Smooth muscle cell (in vitro differentiated cells): ENCODE results near the gene MELK. TPM values are rescaled to one million over a fixed set of nuclear protein-coding genes. Genes with fewer than 3 reads are reported as not detected.

ENCODE experiments used
- DNase-seq: peaks from one replicate; lab custom pipeline; 2025; ENCODE audit not compliant: unreplicated experiment; lab: John Stamatoyannopoulos, UW
- H2AFZ ChIP-seq: fragments of 200-600 bp; sonication (generic); 2 replicates; pipeline ENCODE4 v1.6.0; 2016; ENCODE audit warnings: antibody characterized with exemption, low read depth, mild to moderate bottlenecking
- H3F3A ChIP-seq: fragments of 200-600 bp; sonication (generic); 2 replicates; pipeline ENCODE4 v1.6.0; 2017; ENCODE audit warnings: antibody characterized with exemption, low read depth
- H3K27ac ChIP-seq: fragments of 200-600 bp; sonication (generic); 2 replicates; pipeline ENCODE4 v1.5.1; 2016; ENCODE audit warnings: low read depth, mild to moderate bottlenecking
- H3K27me3 ChIP-seq: fragments of 200-600 bp; sonication (generic); 2 replicates; pipeline ENCODE4 v1.6.1; 2016; ENCODE audit warnings: low read depth, mild to moderate bottlenecking
- H3K36me3 ChIP-seq: fragments of 200-600 bp; sonication (generic); 2 replicates; pipeline ENCODE4 v1.5.1; 2016; ENCODE audit warnings: low read depth
- H3K4me1 ChIP-seq: fragments of 200-600 bp; sonication (generic); 2 replicates; pipeline ENCODE4 v1.5.1; 2016; ENCODE audit warnings: low read depth
- H3K4me2 ChIP-seq: fragments of 200-600 bp; sonication (generic); 2 replicates; pipeline ENCODE4 v1.6.0; 2016; ENCODE audit warnings: mild to moderate bottlenecking
- H3K4me3 ChIP-seq: fragments of 200-600 bp; sonication (generic); 2 replicates; pipeline ENCODE4 v1.5.1; 2016; ENCODE audit warnings: mild to moderate bottlenecking
- H3K79me2 ChIP-seq: fragments of 200-600 bp; sonication (generic); 2 replicates; pipeline ENCODE4 v1.6.0; 2016; ENCODE audit warnings: low read depth, mild to moderate bottlenecking
- H3K9ac ChIP-seq: fragments of 200-600 bp; sonication (generic); 2 replicates; pipeline ENCODE4 v1.6.0; 2016; ENCODE audit warnings: low read depth
- H3K9me3 ChIP-seq: fragments of 200-600 bp; sonication (generic); replicated peaks from 2 replicates; pipeline ENCODE4 v1.5.1; 2016; ENCODE audit warnings: low read depth
- H4K20me1 ChIP-seq: fragments of 200-600 bp; sonication (generic); 2 replicates; pipeline ENCODE4 v1.6.0; 2016; ENCODE audit warnings: low read depth
- CTCF ChIP-seq: fragments of 200-600 bp; sonication (generic); IDR thresholded peaks from 2 replicates; pipeline ENCODE4 v1.5.1; 2017; ENCODE audit warnings: borderline replicate concordance, mild to moderate bottlenecking, antibody characterized with exemption; ENCODE audit not compliant: insufficient read depth, poor library complexity, severe bottlenecking
- WGBS: methylation state at CpG from one replicate; pipeline ENCODE4 v1.1.7; 2016; ENCODE audit warnings: low lambda C conversion rate; 5-methylcytosine and 5-hydroxymethylcytosine counted together
- polyA plus RNA-seq: library from polyadenylated mRNA; unstranded; fragments of >200 nt; fragmentation: Nextera tagmentation; extraction: Ambion mirVana; gene quantifications from 2 replicates; pipeline ENCODE4 v1.2.1, GENCODE V29; 2016
- total RNA-seq: library from RNA; depleted of rRNA; stranded (reverse); fragments of >200 nt; gene quantifications from 2 replicates; pipeline ENCODE4 v1.2.3, GENCODE V29; 2014

The MELK gene
- total and polyA plus RNA-seq, 2 experiments from 2014 or later: 20.1 to 25.3 TPM

- WGBS: 87% methylated on average over 2 of the region's 2 CpGs
- no peak overlapping the region for H2AFZ ChIP-seq
- no peaks in the 10 kb centered on the region for H3K36me3 ChIP-seq
- H3K4me1 ChIP-seq: no peaks in the 10 kb centered on the region
- no peak overlapping the region for H3K27ac ChIP-seq
- no peaks in the 10 kb centered on the region for H4K20me1 ChIP-seq
- H3K9me3 ChIP-seq: no peaks in the 10 kb centered on the region
- no peaks in the 10 kb centered on the region for H3K79me2 ChIP-seq
- H3K4me2 ChIP-seq: no peak overlapping the region
- TF ChIP-seq CTCF: no peak
- H3K4me3 ChIP-seq: no peak overlapping the region
- no peak overlapping the region for H3K9ac ChIP-seq
- no peaks in the 10 kb centered on the region for H3F3A ChIP-seq
- H3K27me3 ChIP-seq: no peaks in the 10 kb centered on the region
- DNase-seq: no peak
Measured at GRCh38 chr9:36637491-36638270, 65.0 kb downstream of the MELK start.

GRCh38 chr9:36640771-36641381, 68.2 kb downstream of the MELK start:
- Histone ChIP-seq H2AFZ (no peak overlapping the region), H3K27me3 (no peaks in the 10 kb centered on the region), H3K79me2 (no peaks in the 10 kb centered on the region), H3K4me3 (no peak overlapping the region), H3K4me2 (no peak overlapping the region), H3K27ac (no peak overlapping the region), H3K9me3 (no peaks in the 10 kb centered on the region), H3K4me1 (no peaks in the 10 kb centered on the region), H3K36me3 (no peaks in the 10 kb centered on the region), H4K20me1 (no peaks in the 10 kb centered on the region), H3K9ac (no peak overlapping the region), H3F3A (no peaks in the 10 kb centered on the region)
- WGBS: 98% methylated on average over 6 of the region's 6 CpGs
- no peak for DNase-seq
- TF ChIP-seq CTCF: no peak

GRCh38 chr9:36642817-36643216, 70.1 kb downstream of the MELK start:
- Histone ChIP-seq H4K20me1 (no peaks in the 10 kb centered on the region), H3F3A (no peaks in the 10 kb centered on the region), H3K79me2 (no peaks in the 10 kb centered on the region), H3K27ac (no peak overlapping the region), H3K4me3 (no peak overlapping the region), H3K4me1 (no peaks in the 10 kb centered on the region), H3K4me2 (no peak overlapping the region), H3K9me3 (no peaks in the 10 kb centered on the region), H3K36me3 (no peaks in the 10 kb centered on the region), H3K9ac (no peak overlapping the region), H2AFZ (no peak overlapping the region), H3K27me3 (no peaks in the 10 kb centered on the region)
- DNase-seq: no peak
- TF ChIP-seq CTCF: no peak
- WGBS: 97% methylated on average over 6 of the region's 6 CpGs
